Esophagus muscularis mucosa (tissue), 4 donors: ENCODE measurements around the gene DLG5. TPM values are rescaled to one million over a fixed set of nuclear protein-coding genes. Genes with fewer than 3 reads are reported as not detected.

ENCODE experiments used
- DNase-seq: peaks from one replicate; pipeline ENCODE4 v3.0.0-alpha.2; 2017; ENCODE audit errors: extremely low spot score
- H3K27ac ChIP-seq, 4 donors: fragments of 200-600 bp; sonication (generic); replicated peaks in 1 of 4; 1 replicate in 3 of 4; 2 replicates in 1 of 4; pipeline ENCODE4 v1.5.1; 2016 to 2019; ENCODE audit warnings: mild to moderate bottlenecking in 1 of 4
- H3K27me3 ChIP-seq, 4 donors: fragments of 200-600 bp; sonication (generic); one replicate each; pipeline versions ENCODE4 v1.5.1 to v1.6.0; 2016 to 2019
- H3K36me3 ChIP-seq, 4 donors: fragments of 200-600 bp; sonication (generic); one replicate each; pipeline ENCODE4 v1.5.1; 2016 to 2019
- H3K4me1 ChIP-seq, 4 donors: fragments of 200-600 bp; sonication (generic); one replicate each; pipeline ENCODE4 v1.5.1; 2016 to 2019
- H3K4me3 ChIP-seq, 4 donors: fragments of 200-600 bp; sonication (generic); 1 replicate in 2 of 4; 2 replicates in 2 of 4; pipeline ENCODE4 v1.5.1; 2016 to 2019; ENCODE audit warnings: mild to moderate bottlenecking in 4 of 4, moderate library complexity in 1 of 4
- H3K9me3 ChIP-seq, 4 donors: fragments of 200-600 bp; sonication (generic); 1 replicate in 3 of 4; 2 replicates in 1 of 4; pipeline ENCODE4 v1.5.1; 2016 to 2019
- CTCF ChIP-seq, 3 experiments: fragments of 200-600 bp in 2 of 3; fragments of 450-650 bp in 1 of 3; sonication (generic) in 2 of 3; IDR thresholded peaks; one replicate each; pipeline ENCODE4 v1.5.1; 2017 to 2019; ENCODE audit warnings: antibody characterized with exemption in 3 of 3, mild to moderate bottlenecking in 2 of 3, moderate library complexity in 1 of 3
- EP300 ChIP-seq: sonication (generic); formaldehyde crosslinking; IDR thresholded peaks from one replicate; pipeline ENCODE4 v1.6.1; 2017; ENCODE audit warnings: antibody characterized with exemption
- POLR2A ChIP-seq: fragments of 450-650 bp; IDR thresholded peaks from one replicate; pipeline ENCODE4 v1.6.1; 2017; ENCODE audit warnings: antibody characterized with exemption, moderate library complexity, mild to moderate bottlenecking, low read depth
- POLR2AphosphoS5 ChIP-seq, 2 donors: sonication (generic); formaldehyde crosslinking; IDR thresholded peaks; one replicate each; pipeline ENCODE4 v1.6.1; 2017; ENCODE audit warnings: antibody characterized with exemption in 2 of 2
- WGBS: methylation state at CpG from one replicate; pipeline ENCODE4 v1.1.5; 2018; 5-methylcytosine and 5-hydroxymethylcytosine counted together
- intact Hi-C: fragments of 100-400 bp; cut with DNase I; formaldehyde crosslinking; loops from one replicate; pipeline ENCODE4 v1.15.1; 2023
- total RNA-seq, 4 donors: library from RNA; depleted of rRNA; stranded (reverse); fragments of >200 nt; gene quantifications; one replicate each; pipeline versions ENCODE4 v1.1.0 to v1.2.1, GENCODE V29; 2016

Gene DLG5
- total RNA-seq, 4 donors from 2014 or later, result 55.7 to 120 (median 76.6) TPM

GRCh38 chr10:77812741-77813140 lies 113.8 kb downstream of the DLG5 start:
- intact Hi-C loops, result no loop called here
- no peak for TF ChIP-seq EP300
- no peak for TF ChIP-seq POLR2A
- TF ChIP-seq POLR2AphosphoS5 (IDR thresholded peaks at IDR 0.05), result no peak
- TF ChIP-seq CTCF (IDR thresholded peaks at IDR 0.05), result no peak
- no peaks in the 10 kb centered on the region for H3K27me3 ChIP-seq
- no peak for DNase-seq
- no peaks in the 10 kb centered on the region for H3K9me3 ChIP-seq
- 84% methylated on average over 6 of the region's 6 CpGs for WGBS
- no peaks in the 10 kb centered on the region for H3K4me1 ChIP-seq
- peaks cover 94 to 100% (median 95%) of the 10 kb centered on the region in 4 donors for H3K36me3 ChIP-seq
- H3K4me3 ChIP-seq, result no peak overlapping the region
- H3K27ac ChIP-seq, result no peak overlapping the region

- Histone ChIP-seq H3K36me3 (peaks cover 94 to 100% (median 95%) of the 10 kb centered on the region in 4 donors), H3K27me3 (no peaks in the 10 kb centered on the region), H3K4me1 (no peaks in the 10 kb centered on the region), H3K27ac (no peak overlapping the region), H3K4me3 (no peak overlapping the region), H3K9me3 (no peaks in the 10 kb centered on the region)
- 94% methylated on average over 21 of the region's 23 CpGs for WGBS
- TF ChIP-seq POLR2A (no peak), CTCF (IDR thresholded peaks at IDR 0.05) (no peak), POLR2AphosphoS5 (IDR thresholded peaks at IDR 0.05) (no peak), EP300 (no peak)
- intact Hi-C loops, result no loop called here
- DNase-seq, result no peak
These were observed 114.6 kb downstream of the DLG5 start for GRCh38 chr10:77811831-77812430.

GRCh38 chr10:77810446-77811335 lies 115.9 kb downstream of the DLG5 start:
- H3K4me1 ChIP-seq, result no peaks in the 10 kb centered on the region

GRCh38 chr10:77809336-77809735 lies 117.2 kb downstream of the DLG5 start:
- H3K27me3 ChIP-seq, result no peaks in the 10 kb centered on the region
- TF ChIP-seq POLR2A, result no peak
- TF ChIP-seq CTCF (IDR thresholded peaks at IDR 0.05), result no peak
- TF ChIP-seq EP300, result no peak
- no peak for TF ChIP-seq POLR2AphosphoS5 (IDR thresholded peaks at IDR 0.05)
- no peaks in the 10 kb centered on the region for H3K4me1 ChIP-seq
- no peak overlapping the region for H3K4me3 ChIP-seq
- intact Hi-C loops, result no loop called here
- H3K36me3 ChIP-seq, result peaks cover 95 to 100% (median 95%) of the 10 kb centered on the region in 4 donors
- no peaks in the 10 kb centered on the region for H3K9me3 ChIP-seq
- no peak for DNase-seq
- no peak overlapping the region for H3K27ac ChIP-seq
- WGBS, result 91% methylated on average over 7 of the region's 8 CpGs

More at GRCh38 chr10:77810446-77811335, 115.9 kb downstream of the DLG5 start:
- Histone ChIP-seq H3K4me3 (no peak overlapping the region), H3K27ac (no peak overlapping the region), H3K9me3 (no peaks in the 10 kb centered on the region), H3K36me3 (peaks cover 94 to 100% (median 95%) of the 10 kb centered on the region in 4 donors), H3K27me3 (no peaks in the 10 kb centered on the region)
- no peak for DNase-seq
- intact Hi-C loops, result no loop called here
- no peak for TF ChIP-seq EP300
- TF ChIP-seq POLR2AphosphoS5 (IDR thresholded peaks at IDR 0.05), result no peak
- TF ChIP-seq CTCF (IDR thresholded peaks at IDR 0.05), result no peak
- 84% methylated on average over 21 of the region's 23 CpGs for WGBS
